ENCODE results near the gene GEN1.

GEN1 gene

DNA sequence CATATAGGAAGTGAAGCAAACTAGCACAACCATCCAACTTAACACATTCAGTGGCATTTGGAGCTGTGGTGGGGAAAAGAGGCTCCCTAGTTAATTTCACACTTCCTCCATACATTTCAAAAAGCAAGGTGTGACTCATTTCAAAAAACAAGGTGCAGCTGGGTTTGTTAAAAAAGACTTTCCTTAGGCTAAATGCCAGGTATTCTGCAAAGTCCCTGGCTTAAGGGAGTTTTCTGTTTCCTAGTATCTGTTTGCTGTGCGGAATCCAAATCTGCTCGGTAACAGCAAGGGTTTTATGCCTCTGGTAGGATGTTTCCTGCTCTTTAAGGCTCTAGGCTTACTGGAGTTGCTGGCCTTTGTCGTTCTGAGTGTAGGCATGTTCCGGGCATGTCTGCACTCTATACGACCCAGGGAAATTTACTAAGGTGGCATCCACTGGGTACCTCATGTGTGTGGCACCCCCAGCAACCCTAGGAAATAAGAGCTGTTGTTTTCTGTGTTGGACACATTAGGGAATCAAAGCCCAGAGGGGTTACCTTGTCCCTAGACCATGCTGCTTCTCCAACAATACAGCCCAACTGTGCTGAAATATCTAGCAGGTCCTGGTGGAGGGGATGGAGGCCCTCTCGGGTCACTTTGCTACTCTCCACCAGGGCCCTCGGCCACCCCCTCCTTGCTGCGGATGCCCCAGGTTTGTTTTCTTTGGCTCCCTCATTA lies 61.7 kb downstream of the GEN1 start:
- H4K20me1 ChIP-seq (ENCODE audit: insufficient read depth, low read length), result no peaks in the 10 kb centered on the region
- no peaks in the 10 kb centered on the region for H3K9me3 ChIP-seq (ENCODE audit: low read length)
- no peaks in the 10 kb centered on the region for H3K9me2 ChIP-seq (ENCODE audit: low read depth, low read length)
- no peaks in the 10 kb centered on the region for H3K27me3 ChIP-seq (ENCODE audit: insufficient read depth, low read length)
- H3K79me2 ChIP-seq (ENCODE audit: insufficient read depth, low read length), result no peaks in the 10 kb centered on the region
- H3K36me3 ChIP-seq (ENCODE audit: insufficient read depth, low read length), result no peaks in the 10 kb centered on the region
- H3K9ac ChIP-seq (ENCODE audit: low read length), result no peak overlapping the region
- no peak overlapping the region for H3K4me3 ChIP-seq (ENCODE audit: low read depth, low read length, poor library complexity, severe bottlenecking)
- H3F3A ChIP-seq (ENCODE audit: insufficient read depth, low read length), result no peaks in the 10 kb centered on the region
- no peak overlapping the region for H3K4me2 ChIP-seq (ENCODE audit: low read length)
- H3K4me1 ChIP-seq (ENCODE audit: insufficient read depth, low read length, severe bottlenecking), result no peaks in the 10 kb centered on the region
- TF ChIP-seq, protein P1, sequence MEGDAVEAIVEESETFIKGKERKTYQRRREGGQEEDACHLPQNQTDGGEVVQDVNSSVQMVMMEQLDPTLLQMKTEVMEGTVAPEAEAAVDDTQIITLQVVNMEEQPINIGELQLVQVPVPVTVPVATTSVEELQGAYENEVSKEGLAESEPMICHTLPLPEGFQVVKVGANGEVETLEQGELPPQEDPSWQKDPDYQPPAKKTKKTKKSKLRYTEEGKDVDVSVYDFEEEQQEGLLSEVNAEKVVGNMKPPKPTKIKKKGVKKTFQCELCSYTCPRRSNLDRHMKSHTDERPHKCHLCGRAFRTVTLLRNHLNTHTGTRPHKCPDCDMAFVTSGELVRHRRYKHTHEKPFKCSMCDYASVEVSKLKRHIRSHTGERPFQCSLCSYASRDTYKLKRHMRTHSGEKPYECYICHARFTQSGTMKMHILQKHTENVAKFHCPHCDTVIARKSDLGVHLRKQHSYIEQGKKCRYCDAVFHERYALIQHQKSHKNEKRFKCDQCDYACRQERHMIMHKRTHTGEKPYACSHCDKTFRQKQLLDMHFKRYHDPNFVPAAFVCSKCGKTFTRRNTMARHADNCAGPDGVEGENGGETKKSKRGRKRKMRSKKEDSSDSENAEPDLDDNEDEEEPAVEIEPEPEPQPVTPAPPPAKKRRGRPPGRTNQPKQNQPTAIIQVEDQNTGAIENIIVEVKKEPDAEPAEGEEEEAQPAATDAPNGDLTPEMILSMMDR (IDR thresholded peaks at IDR 0.05; ENCODE audit: low read length), result no peak
- no peak for TF ChIP-seq EZH2 (IDR thresholded peaks at IDR 0.05; ENCODE audit: borderline replicate concordance, low read length)
- H3K27ac ChIP-seq (ENCODE audit: low read depth, low read length, poor library complexity, severe bottlenecking), result no peak overlapping the region
- H2AFZ ChIP-seq (ENCODE audit: low read length), result no peak overlapping the region

DNA sequence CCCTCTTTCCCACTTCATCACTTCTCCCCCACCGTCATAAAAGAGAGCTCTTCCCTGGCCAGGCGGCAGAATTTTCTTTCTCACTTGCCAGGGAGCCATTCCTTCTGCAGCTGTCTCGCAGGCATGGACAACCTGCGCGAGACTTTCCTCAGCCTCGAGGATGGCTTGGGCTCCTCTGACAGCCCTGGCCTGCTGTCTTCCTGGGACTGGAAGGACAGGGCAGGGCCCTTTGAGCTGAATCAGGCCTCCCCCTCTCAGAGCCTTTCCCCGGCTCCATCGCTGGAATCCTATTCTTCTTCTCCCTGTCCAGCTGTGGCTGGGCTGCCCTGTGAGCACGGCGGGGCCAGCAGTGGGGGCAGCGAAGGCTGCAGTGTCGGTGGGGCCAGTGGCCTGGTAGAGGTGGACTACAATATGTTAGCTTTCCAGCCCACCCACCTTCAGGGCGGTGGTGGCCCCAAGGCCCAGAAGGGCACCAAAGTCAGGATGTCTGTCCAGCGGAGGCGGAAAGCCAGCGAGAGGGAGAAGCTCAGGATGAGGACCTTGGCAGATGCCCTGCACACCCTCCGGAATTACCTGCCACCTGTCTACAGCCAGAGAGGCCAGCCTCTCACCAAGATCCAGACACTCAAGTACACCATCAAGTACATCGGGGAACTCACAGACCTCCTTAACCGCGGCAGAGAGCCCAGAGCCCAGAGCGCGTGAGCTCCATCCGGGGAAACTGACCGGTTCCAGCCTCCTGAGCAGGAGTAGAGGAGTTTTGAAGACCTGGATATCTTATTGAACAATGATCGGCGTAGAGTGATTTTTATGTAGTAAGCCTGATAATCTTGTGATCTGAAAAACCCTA lies 62.7 kb downstream of the GEN1 start, which contains the start of gene MSGN1:
Gene MSGN1 (plus strand): TSS at position 65 of the 850 bp plus-strand sequence. CDS start 59 bp downstream, at position 124.
- Histone ChIP-seq H3K27ac (ENCODE audit: low read depth, low read length, poor library complexity, severe bottlenecking) (no peak within 1 kb of the TSS), H2AFZ (ENCODE audit: low read length) (no peak within 1 kb of the TSS), H4K20me1 (ENCODE audit: insufficient read depth, low read length) (no peaks in the 10 kb centered on the region), H3K4me2 (ENCODE audit: low read length) (no peak within 1 kb of the TSS), H3K4me3 (ENCODE audit: low read depth, low read length, poor library complexity, severe bottlenecking) (no peak within 1 kb of the TSS), H3K9ac (ENCODE audit: low read length) (no peak within 1 kb of the TSS), H3K4me1 (ENCODE audit: insufficient read depth, low read length, severe bottlenecking) (no peaks in the 10 kb centered on the region), H3K9me3 (ENCODE audit: low read length) (no peaks in the 10 kb centered on the region), H3K9me2 (ENCODE audit: low read depth, low read length) (no peaks in the 10 kb centered on the region), H3K79me2 (ENCODE audit: insufficient read depth, low read length) (no peaks in the 10 kb centered on the region), H3K27me3 (ENCODE audit: insufficient read depth, low read length) (no peaks in the 10 kb centered on the region), H3F3A (ENCODE audit: insufficient read depth, low read length) (no peaks in the 10 kb centered on the region), H3K36me3 (ENCODE audit: insufficient read depth, low read length) (no peaks in the 10 kb centered on the region)
- TF ChIP-seq EZH2 (IDR thresholded peaks at IDR 0.05; ENCODE audit: borderline replicate concordance, low read length), result no peak
- TF ChIP-seq, protein P1 (IDR thresholded peaks at IDR 0.05; ENCODE audit: low read length), result no peak

DNA sequence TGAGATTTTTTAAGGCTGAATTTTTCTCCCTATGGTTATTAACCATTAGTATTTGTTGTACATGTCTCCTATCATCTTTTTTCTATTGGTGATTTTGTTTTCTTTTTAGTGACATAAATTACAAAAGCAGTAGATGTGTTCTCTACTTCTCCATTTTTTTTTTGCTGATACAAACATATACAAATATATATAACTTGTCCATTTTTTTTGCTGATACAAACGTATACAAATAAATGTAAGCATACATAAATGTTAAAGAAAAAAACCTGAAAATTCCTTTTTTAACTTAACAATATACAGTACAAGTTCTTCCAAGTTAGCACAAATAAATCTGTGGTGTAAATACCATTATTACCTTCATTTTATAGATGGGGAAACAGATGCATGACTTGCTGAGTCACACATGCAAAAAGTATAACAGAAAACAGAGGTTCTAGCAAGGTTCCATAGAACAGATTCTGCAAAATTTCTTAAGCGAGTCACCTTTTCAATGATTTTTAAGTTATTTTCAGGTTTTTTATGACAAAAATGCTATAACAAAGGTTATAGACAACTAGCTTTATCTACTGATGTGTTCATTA lies 64.4 kb downstream of the GEN1 start:
- Histone ChIP-seq H3F3A (ENCODE audit: insufficient read depth, low read length) (no peaks in the 10 kb centered on the region), H3K27ac (ENCODE audit: low read depth, low read length, poor library complexity, severe bottlenecking) (no peak overlapping the region), H3K4me1 (ENCODE audit: insufficient read depth, low read length, severe bottlenecking) (no peaks in the 10 kb centered on the region), H3K27me3 (ENCODE audit: insufficient read depth, low read length) (no peaks in the 10 kb centered on the region), H3K4me2 (ENCODE audit: low read length) (no peak overlapping the region), H4K20me1 (ENCODE audit: insufficient read depth, low read length) (no peaks in the 10 kb centered on the region), H3K9ac (ENCODE audit: low read length) (no peak overlapping the region), H3K9me3 (ENCODE audit: low read length) (no peaks in the 10 kb centered on the region), H3K36me3 (ENCODE audit: insufficient read depth, low read length) (no peaks in the 10 kb centered on the region), H2AFZ (ENCODE audit: low read length) (no peak overlapping the region), H3K79me2 (ENCODE audit: insufficient read depth, low read length) (no peaks in the 10 kb centered on the region), H3K9me2 (ENCODE audit: low read depth, low read length) (no peaks in the 10 kb centered on the region), H3K4me3 (ENCODE audit: low read depth, low read length, poor library complexity, severe bottlenecking) (no peak overlapping the region)
- TF ChIP-seq, protein P1 (IDR thresholded peaks at IDR 0.05; ENCODE audit: low read length), result no peak
- TF ChIP-seq EZH2 (IDR thresholded peaks at IDR 0.05; ENCODE audit: borderline replicate concordance, low read length), result no peak

Measured in OCI-LY1 (cell line).